ENCODE measurements around the gene FOXN4. TPM values are rescaled to one million over a fixed set of nuclear protein-coding genes. Genes with fewer than 3 reads are reported as not detected.

Gene FOXN4
- total and polyA plus RNA-seq, 2 donors (not counting 1 experiment from before 2014, with no cell fraction given) = not detected

DNA sequence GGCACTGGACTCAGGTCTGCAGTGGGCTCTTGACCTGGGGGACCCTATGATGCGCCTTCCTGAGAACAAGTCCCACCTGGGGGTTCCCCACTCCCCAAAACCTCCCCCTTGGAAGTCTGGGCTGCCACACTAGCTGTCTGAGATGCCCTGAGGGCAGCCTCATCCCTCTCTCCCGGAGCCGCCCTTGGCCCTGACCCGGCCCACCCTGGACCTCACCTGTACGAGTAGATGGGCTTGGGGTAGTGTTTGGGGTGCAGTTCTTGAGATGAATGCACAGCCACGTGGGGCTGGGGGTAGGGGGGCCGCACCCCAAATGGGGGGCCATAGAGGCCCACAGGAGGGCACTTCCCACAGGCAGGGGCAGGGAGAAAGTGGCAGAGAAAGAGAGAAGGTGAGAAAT, 21.9 kb downstream of the FOXN4 start:
- H3K27me3 ChIP-seq (ENCODE audit: control insufficient read depth, insufficient read depth, low read length) = no peaks in the 10 kb centered on the region
- no peaks in the 10 kb centered on the region for H3K79me2 ChIP-seq (ENCODE audit: control insufficient read depth, insufficient read depth, low read length)
- no peak for DNase-seq (ENCODE audit: low read depth in 2 of 2)
- H3K4me2 ChIP-seq (ENCODE audit: extremely low read depth, insufficient read depth, low read length) = no peak overlapping the region
- H2AFZ ChIP-seq (ENCODE audit: low read length) = no peak overlapping the region
- no peaks in the 10 kb centered on the region for H3K36me3 ChIP-seq (ENCODE audit: control insufficient read depth, insufficient read depth, low read length)
- H3K9me3 ChIP-seq (ENCODE audit: control insufficient read depth, insufficient read depth, low read depth, low read length) = no peaks in the 10 kb centered on the region
- H3K27ac ChIP-seq (ENCODE audit: insufficient read depth, low read length) = no peak overlapping the region
- no peak overlapping the region for H3K4me3 ChIP-seq (replicated peaks in 1 of 4; ENCODE audit: control extremely low read depth in 1 of 4, insufficient read depth in 1 of 4, low read depth in 3 of 4, low read length in 4 of 4)
- no peaks in the 10 kb centered on the region for H4K20me1 ChIP-seq (ENCODE audit: control insufficient read depth, extremely low read depth, insufficient read depth, low read length)
- no peak overlapping the region for H3K9ac ChIP-seq (ENCODE audit: insufficient read depth, low read length)
- TF ChIP-seq EZH2 (IDR thresholded peaks at IDR 0.05; ENCODE audit: low read length, missing control alignments) = no peak
- TF ChIP-seq, protein P1, sequence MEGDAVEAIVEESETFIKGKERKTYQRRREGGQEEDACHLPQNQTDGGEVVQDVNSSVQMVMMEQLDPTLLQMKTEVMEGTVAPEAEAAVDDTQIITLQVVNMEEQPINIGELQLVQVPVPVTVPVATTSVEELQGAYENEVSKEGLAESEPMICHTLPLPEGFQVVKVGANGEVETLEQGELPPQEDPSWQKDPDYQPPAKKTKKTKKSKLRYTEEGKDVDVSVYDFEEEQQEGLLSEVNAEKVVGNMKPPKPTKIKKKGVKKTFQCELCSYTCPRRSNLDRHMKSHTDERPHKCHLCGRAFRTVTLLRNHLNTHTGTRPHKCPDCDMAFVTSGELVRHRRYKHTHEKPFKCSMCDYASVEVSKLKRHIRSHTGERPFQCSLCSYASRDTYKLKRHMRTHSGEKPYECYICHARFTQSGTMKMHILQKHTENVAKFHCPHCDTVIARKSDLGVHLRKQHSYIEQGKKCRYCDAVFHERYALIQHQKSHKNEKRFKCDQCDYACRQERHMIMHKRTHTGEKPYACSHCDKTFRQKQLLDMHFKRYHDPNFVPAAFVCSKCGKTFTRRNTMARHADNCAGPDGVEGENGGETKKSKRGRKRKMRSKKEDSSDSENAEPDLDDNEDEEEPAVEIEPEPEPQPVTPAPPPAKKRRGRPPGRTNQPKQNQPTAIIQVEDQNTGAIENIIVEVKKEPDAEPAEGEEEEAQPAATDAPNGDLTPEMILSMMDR (conservative IDR thresholded peaks at IDR 0.05 in 1 of 2, IDR thresholded peaks at IDR 0.05 in 1 of 2; ENCODE audit: low read depth in 1 of 2, low read length in 2 of 2) = no peak
- no peaks in the 10 kb centered on the region for H3K4me1 ChIP-seq (ENCODE audit: control insufficient read depth, extremely low read depth, insufficient read depth, low read length)

DNA sequence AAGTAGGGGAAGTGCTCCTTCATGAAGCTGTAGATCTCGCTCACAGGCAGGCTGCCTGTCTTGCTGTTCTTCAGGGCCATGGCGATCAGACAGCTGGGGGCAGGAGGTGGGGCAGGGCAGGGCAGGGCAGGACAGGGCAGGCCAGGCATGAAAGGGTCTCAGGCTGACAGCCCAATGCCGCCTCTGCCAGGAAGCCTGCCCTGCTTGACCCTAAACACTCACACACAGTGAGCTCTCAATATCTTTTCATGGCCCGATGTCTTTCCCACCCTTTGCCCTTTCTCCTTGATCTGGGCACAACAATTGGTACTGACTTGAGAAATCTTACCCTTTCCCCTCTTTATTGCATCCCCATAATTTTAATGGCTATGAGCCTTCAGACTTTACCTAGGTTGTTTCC, 22.4 kb downstream of the FOXN4 start:
- no peaks in the 10 kb centered on the region for H3K27me3 ChIP-seq (ENCODE audit: control insufficient read depth, insufficient read depth, low read length)
- H3K79me2 ChIP-seq (ENCODE audit: control insufficient read depth, insufficient read depth, low read length) = no peaks in the 10 kb centered on the region
- no peak overlapping the region for H3K9ac ChIP-seq (ENCODE audit: insufficient read depth, low read length)
- H3K4me2 ChIP-seq (ENCODE audit: extremely low read depth, insufficient read depth, low read length) = no peak overlapping the region
- H3K36me3 ChIP-seq (ENCODE audit: control insufficient read depth, insufficient read depth, low read length) = no peaks in the 10 kb centered on the region
- H3K27ac ChIP-seq (ENCODE audit: insufficient read depth, low read length) = no peak overlapping the region
- DNase-seq (ENCODE audit: low read depth in 2 of 2) = no peak
- no peak overlapping the region for H3K4me3 ChIP-seq (replicated peaks in 1 of 4; ENCODE audit: control extremely low read depth in 1 of 4, insufficient read depth in 1 of 4, low read depth in 3 of 4, low read length in 4 of 4)
- no peaks in the 10 kb centered on the region for H3K9me3 ChIP-seq (ENCODE audit: control insufficient read depth, insufficient read depth, low read depth, low read length)
- TF ChIP-seq EZH2 (IDR thresholded peaks at IDR 0.05; ENCODE audit: low read length, missing control alignments) = no peak
- TF ChIP-seq, protein P1 (conservative IDR thresholded peaks at IDR 0.05 in 1 of 2, IDR thresholded peaks at IDR 0.05 in 1 of 2; ENCODE audit: low read depth in 1 of 2, low read length in 2 of 2) = no peak
- H3K4me1 ChIP-seq (ENCODE audit: control insufficient read depth, extremely low read depth, insufficient read depth, low read length) = no peaks in the 10 kb centered on the region
- no peaks in the 10 kb centered on the region for H4K20me1 ChIP-seq (ENCODE audit: control insufficient read depth, extremely low read depth, insufficient read depth, low read length)
- H2AFZ ChIP-seq (ENCODE audit: low read length) = no peak overlapping the region

DNA sequence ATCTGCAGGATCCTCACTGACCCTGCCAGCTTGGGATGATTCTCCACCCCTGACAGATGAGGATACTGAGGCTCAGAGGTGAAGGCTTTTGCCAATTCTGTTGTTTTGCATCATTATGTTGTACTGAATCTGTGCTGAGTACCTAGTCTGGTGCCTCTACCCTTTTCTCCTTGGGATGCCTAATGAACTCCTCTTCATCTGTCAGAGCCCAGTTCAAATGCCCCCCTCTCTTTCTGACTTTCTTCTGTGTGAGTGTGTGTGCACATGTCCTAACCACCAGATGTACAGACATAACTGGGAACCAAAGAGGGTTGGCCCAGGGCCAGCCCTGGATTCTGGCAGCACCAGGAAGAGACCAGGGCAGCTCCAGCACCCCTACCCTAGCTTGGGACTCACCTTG, 22.8 kb downstream of the FOXN4 start:
- Histone ChIP-seq H3K36me3 (ENCODE audit: control insufficient read depth, insufficient read depth, low read length) (no peaks in the 10 kb centered on the region), H3K4me3 (replicated peaks in 1 of 4; ENCODE audit: control extremely low read depth in 1 of 4, insufficient read depth in 1 of 4, low read depth in 3 of 4, low read length in 4 of 4) (no peak overlapping the region), H3K9ac (ENCODE audit: insufficient read depth, low read length) (no peak overlapping the region), H3K4me1 (ENCODE audit: control insufficient read depth, extremely low read depth, insufficient read depth, low read length) (no peaks in the 10 kb centered on the region), H4K20me1 (ENCODE audit: control insufficient read depth, extremely low read depth, insufficient read depth, low read length) (no peaks in the 10 kb centered on the region), H2AFZ (ENCODE audit: low read length) (no peak overlapping the region), H3K4me2 (ENCODE audit: extremely low read depth, insufficient read depth, low read length) (no peak overlapping the region), H3K79me2 (ENCODE audit: control insufficient read depth, insufficient read depth, low read length) (no peaks in the 10 kb centered on the region), H3K27me3 (ENCODE audit: control insufficient read depth, insufficient read depth, low read length) (no peaks in the 10 kb centered on the region), H3K27ac (ENCODE audit: insufficient read depth, low read length) (no peak overlapping the region), H3K9me3 (ENCODE audit: control insufficient read depth, insufficient read depth, low read depth, low read length) (no peaks in the 10 kb centered on the region)
- TF ChIP-seq, protein P1 (conservative IDR thresholded peaks at IDR 0.05 in 1 of 2, IDR thresholded peaks at IDR 0.05 in 1 of 2; ENCODE audit: low read depth in 1 of 2, low read length in 2 of 2) = no peak
- no peak for TF ChIP-seq EZH2 (IDR thresholded peaks at IDR 0.05; ENCODE audit: low read length, missing control alignments)
- no peak for DNase-seq (ENCODE audit: low read depth in 2 of 2)

All from fibroblast of lung (primary cell).